GM19025 (cell line): ENCODE data around the gene PRMT1.

ENCODE experiments used
- ATAC-seq: cut with Tn5 transposase; IDR thresholded peaks from one replicate; pipeline ENCODE4 v1.9.1; 2021; ENCODE audit warnings: mild to moderate bottlenecking, low read depth, moderate library complexity; ENCODE audit not compliant: unreplicated experiment

Gene PRMT1

GRCh38 chr19:49666120-49666444 is 11.0 kb upstream of the PRMT1 start:
- peak; percentile 3 for ATAC-seq

GRCh38 chr19:49667473-49667872 is 9.6 kb upstream of the PRMT1 start:
- ATAC-seq, result no peak

GRCh38 chr19:49669516-49669915 is 7.6 kb upstream of the PRMT1 start:
- ATAC-seq, result no peak

GRCh38 chr19:49672131-49672919 is 4.7 kb upstream of the PRMT1 start:
- ATAC-seq, result no peak

GRCh38 chr19:49676136-49676783 is 811 bp upstream of the PRMT1 start:
- ATAC-seq, result peak; percentile 12

GRCh38 chr19:49676784-49677230 is 264 bp upstream of the PRMT1 start:
- peak; percentile 65 for ATAC-seq

GRCh38 chr19:49677901-49678674 is 1.0 kb downstream of the PRMT1 start:
- no peak for ATAC-seq

GRCh38 chr19:49678985-49679770 is 2.1 kb downstream of the PRMT1 start:
- ATAC-seq, result no peak

GRCh38 chr19:49679771-49680413 is 2.8 kb downstream of the PRMT1 start:
- no peak for ATAC-seq

- ATAC-seq, result no peak
Measured at GRCh38 chr19:49680421-49681351, 3.6 kb downstream of the PRMT1 start.

- no peak for ATAC-seq
Measured at GRCh38 chr19:49681830-49682229, 4.8 kb downstream of the PRMT1 start.

GRCh38 chr19:49682274-49682673 is 5.2 kb downstream of the PRMT1 start:
- ATAC-seq, result no peak

- ATAC-seq, result no peak
Measured at GRCh38 chr19:49683814-49684250, 6.8 kb downstream of the PRMT1 start.

- ATAC-seq, result no peak
Measured at GRCh38 chr19:49684251-49684982, 7.3 kb downstream of the PRMT1 start.

GRCh38 chr19:49684983-49685553 is 8.0 kb downstream of the PRMT1 start:
- no peak for ATAC-seq

GRCh38 chr19:49685845-49686332 is 8.8 kb downstream of the PRMT1 start:
- ATAC-seq, result no peak

- no peak for ATAC-seq
Measured at GRCh38 chr19:49686503-49687088, 9.5 kb downstream of the PRMT1 start.
